ENCODE data around the gene FERMT1. TPM values are rescaled to one million over a fixed set of nuclear protein-coding genes. Genes with fewer than 3 reads are reported as not detected.

The FERMT1 gene
- total RNA-seq = 4.9 and 5.1 TPM in 2 replicates

GRCh38 chr20:6122873-6123648, at the start of gene FERMT1:
Gene FERMT1, minus strand, starts transcription at chr20:6123030. Its CDS starts 3,476 bp downstream, at chr20:6119554.

GRCh38 chr20:6053776-6054688, 68.8 kb downstream of the FERMT1 start, which contains the start of gene LRRN4:
Gene LRRN4, minus strand, starts transcription at chr20:6054060. Its CDS starts 1,261 bp downstream, at chr20:6052799.

Other genes starting within 250 kb of the FERMT1 start
- 0.34 TPM in 1 of 2 replicates, not detected in the other for gene CHGB, start 211.5 kb downstream of the FERMT1 start, total RNA-seq
- 10.6 and 12.1 TPM in 2 replicates for gene TRMT6, start 172.5 kb downstream of the FERMT1 start, total RNA-seq
- gene MCM8, start 172.4 kb downstream of the FERMT1 start, total RNA-seq = 12.1 and 12.8 TPM in 2 replicates
- 29.4 and 32.4 TPM in 2 replicates for gene CRLS1, start 116.9 kb downstream of the FERMT1 start, total RNA-seq
- 0.15 TPM in 1 of 2 replicates, not detected in the other for gene LRRN4, start 69.0 kb downstream of the FERMT1 start, total RNA-seq

Data from bronchus fibroblast of lung (primary cell).